Stimulated activated CD4-positive, alpha-beta T cell treated with anti-CD3 and anti-CD28 coated beads, Interleukin-15, amount 100 ng/mL, for 48 hours (primary cell): Measurements from ENCODE around the gene NR1H2.
"Not testable (repeated sequence)": the region's sequence is repeated elsewhere in the genome, so short reads cannot be mapped to it uniquely, and the experiment has no call there.

Experiments
- DNase-seq, 2 donors: peaks; one replicate each; pipeline ENCODE4 v3.0.0-alpha.2; 2020; ENCODE audit warnings: low read depth in 2 of 2

Gene NR1H2

DNA sequence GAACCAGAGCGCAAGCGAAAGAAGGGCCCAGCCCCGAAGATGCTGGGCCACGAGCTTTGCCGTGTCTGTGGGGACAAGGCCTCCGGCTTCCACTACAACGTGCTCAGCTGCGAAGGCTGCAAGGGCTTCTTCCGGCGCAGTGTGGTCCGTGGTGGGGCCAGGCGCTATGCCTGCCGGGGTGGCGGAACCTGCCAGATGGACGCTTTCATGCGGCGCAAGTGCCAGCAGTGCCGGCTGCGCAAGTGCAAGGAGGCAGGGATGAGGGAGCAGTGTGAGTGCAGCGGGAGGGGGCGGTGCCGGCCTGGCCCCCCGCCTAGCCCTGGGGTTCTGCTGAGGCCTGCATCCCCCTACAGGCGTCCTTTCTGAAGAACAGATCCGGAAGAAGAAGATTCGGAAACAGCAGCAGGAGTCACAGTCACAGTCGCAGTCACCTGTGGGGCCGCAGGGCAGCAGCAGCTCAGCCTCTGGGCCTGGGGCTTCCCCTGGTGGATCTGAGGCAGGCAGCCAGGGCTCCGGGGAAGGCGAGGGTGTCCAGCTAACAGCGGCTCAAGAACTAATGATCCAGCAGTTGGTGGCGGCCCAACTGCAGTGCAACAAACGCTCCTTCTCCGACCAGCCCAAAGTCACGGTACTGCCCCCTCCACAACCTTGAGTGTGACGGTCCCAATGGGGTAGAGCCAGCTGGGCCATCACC, 2.1 kb downstream of the NR1H2 start:
- no peak for DNase-seq

DNA sequence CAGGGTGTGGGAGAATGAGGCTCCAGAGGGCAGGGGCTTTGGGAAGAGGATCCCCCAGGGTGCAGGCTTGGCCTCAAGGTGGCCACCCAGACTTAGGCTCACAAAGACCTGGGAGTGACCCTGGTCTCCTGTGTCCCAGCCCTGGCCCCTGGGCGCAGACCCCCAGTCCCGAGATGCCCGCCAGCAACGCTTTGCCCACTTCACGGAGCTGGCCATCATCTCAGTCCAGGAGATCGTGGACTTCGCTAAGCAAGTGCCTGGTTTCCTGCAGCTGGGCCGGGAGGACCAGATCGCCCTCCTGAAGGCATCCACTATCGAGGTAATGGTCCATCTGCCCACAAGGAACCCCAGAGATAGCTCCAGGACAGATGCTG, 2.6 kb downstream of the NR1H2 start:
- DNase-seq = no peak

DNA sequence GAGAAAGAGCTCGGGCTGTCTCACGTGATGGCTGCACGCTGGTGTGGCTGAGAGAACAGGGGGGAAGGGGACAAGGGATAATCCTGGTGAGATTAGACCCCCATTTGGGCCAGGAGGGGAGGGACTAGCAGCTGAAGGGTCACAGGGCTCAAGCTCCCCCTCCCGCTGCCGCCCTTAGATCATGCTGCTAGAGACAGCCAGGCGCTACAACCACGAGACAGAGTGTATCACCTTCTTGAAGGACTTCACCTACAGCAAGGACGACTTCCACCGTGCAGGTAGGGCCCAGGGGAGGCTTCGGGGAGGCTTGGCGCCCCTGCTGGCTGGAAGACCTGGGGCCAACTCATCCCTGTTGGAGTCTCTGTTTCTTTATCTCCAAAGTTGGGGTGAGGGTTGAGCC, 3.3 kb downstream of the NR1H2 start:
- DNase-seq = no peak

DNA sequence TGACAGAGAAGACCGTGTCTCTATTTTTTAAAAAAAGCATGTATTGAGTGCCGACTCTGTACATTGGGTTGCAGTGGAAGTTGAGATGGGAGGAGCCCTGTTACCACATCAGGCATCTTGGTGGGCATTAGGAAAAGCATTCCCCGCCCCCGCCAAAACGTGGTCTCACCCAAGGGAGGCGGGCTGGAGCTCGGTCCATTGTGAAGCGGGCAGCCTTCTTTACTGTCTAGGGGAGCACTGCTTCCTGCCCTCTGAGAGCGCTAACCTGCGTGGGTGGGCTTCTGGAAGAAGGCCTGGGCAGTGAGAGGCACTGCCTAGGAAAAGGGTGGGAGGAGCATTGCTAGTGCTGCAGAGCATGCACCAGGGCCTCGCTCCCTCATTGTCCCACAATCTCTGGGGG, 3.9 kb downstream of the NR1H2 start:
- no peak for DNase-seq

DNA sequence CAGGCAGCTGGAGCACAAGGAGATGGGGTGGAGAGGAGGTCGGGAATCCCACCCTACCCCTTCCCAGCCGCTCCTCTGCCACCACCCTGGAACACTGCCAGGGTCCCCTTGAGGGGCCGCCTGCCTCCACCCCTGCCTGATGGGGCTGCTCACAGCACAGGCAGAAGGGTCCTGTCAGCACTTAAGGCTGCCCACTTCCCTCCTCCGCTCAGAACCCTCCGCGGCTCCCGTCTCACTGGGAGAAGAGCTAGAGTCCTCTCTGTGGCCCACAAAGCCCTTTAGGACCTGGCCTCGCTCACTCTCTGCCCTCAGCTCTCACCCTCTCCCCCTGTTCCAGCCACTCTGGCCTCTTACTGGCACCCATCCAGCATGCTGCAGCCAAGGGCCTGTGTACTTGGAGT, 4.5 kb downstream of the NR1H2 start:
- DNase-seq = no peak

DNA sequence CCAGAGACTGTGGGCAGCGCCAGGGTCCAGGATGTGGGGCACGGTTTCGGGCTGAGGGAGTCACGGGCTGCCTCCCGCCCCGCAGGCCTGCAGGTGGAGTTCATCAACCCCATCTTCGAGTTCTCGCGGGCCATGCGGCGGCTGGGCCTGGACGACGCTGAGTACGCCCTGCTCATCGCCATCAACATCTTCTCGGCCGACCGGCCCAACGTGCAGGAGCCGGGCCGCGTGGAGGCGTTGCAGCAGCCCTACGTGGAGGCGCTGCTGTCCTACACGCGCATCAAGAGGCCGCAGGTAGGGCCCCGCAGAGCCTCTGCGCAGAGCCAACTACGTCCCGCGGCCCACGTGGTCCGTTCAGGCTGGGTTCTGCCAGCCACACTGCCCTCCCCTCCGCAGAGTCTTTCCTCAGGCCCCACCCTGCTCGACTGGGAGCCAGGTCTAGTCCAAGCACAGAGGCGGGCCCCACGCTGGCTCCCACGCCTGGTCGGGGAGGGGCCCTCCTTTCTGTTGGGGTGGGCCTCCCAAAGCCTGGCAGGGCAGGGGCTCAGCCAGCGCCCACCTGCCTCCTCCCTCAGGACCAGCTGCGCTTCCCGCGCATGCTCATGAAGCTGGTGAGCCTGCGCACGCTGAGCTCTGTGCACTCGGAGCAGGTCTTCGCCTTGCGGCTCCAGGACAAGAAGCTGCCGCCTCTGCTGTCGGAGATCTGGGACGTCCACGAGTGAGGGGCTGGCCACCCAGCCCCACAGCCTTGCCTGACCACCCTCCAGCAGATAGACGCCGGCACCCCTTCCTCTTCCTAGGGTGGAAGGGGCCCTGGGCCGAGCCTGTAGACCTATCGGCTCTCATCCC, 5.8 kb downstream of the NR1H2 start:
- no peak for DNase-seq

DNA sequence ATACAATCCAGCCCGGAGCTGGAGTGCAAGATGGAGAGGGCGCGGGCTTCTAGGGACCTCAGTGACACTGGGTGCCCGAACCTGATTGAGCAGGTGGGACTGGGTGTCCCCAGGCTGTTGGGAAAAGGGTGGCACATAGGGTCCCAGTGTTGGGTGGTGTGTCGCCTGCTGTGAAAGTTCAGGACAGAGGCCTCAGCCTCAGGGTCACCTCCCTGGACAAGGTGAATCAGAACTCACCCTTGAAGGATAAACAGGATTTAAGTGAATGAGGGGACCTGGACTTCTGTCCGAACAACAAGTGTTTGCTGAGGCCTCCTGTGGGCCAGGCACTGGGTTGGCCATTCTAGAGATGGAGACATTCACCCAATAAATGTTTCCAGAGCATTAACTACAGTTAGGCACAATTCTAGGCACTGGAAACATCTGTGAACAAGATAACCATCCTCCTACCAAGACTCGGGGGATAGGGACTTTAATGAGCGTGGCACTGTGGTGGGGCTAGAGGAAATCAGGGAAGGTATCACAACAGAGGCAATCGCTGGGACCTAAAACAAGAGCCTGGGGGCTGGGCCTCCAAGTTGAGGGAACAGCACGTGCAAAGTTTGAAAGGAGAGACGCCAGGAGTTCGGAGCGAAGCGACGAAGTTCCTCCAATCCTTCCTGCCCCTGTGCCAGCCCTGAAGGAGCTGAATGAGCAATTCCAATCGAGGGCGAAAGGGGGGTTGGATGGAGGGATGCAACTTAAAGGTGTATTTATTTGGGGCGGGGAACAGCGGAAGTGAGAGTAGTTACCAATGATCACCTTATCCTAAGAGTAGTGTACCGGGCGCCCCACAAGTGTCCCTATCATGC, 7.0 kb downstream of the NR1H2 start:
- no peak for DNase-seq

DNA sequence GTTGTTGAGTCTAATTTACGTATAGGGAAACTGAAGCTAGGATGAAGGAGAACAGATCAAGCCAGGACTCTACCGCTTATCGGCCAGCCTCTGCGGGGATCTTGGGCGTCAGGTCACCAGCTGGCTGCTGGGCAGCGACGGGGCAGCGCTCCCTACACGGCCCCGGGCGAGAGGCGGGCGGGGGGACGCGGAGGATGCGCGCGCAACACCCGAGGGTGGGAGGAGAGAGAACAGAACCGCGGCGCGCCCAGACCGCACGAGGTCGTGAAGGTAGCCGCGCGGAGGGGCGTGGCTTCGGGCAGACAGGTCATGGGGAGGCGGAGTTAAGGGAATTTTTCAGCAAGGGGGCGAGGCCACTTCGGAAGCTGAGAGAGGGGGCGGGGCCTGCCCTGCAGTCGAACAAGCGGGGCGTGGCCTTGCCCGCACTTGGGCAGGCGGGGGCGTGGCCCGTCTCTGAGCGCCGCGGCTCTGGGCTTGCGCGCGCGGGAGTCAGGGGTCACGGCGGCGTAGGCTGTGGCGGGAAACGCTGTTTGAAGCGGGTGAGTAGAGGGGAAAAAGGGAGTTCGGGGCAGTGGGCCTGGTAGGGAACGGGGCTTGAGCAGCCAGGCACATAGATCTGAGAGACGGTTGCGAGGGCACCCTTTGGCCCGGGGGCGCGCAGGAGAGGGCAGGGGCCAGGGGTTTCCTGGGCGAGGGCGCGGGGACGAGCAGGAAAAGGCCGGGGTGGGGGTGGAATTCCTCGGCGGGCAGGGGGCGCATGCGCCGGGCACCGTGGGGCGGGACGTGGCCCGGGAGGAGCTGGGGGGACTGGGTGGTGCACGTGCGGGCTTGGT, 7.8 kb downstream of the NR1H2 start, which contains the start of gene POLD1:
POLD1 (plus strand) TSS at position 496 of the 833 bp plus-strand sequence. CDS start 14,505 bp downstream, outside the sequence.
- peak; percentile 98 to 99 for DNase-seq

DNA sequence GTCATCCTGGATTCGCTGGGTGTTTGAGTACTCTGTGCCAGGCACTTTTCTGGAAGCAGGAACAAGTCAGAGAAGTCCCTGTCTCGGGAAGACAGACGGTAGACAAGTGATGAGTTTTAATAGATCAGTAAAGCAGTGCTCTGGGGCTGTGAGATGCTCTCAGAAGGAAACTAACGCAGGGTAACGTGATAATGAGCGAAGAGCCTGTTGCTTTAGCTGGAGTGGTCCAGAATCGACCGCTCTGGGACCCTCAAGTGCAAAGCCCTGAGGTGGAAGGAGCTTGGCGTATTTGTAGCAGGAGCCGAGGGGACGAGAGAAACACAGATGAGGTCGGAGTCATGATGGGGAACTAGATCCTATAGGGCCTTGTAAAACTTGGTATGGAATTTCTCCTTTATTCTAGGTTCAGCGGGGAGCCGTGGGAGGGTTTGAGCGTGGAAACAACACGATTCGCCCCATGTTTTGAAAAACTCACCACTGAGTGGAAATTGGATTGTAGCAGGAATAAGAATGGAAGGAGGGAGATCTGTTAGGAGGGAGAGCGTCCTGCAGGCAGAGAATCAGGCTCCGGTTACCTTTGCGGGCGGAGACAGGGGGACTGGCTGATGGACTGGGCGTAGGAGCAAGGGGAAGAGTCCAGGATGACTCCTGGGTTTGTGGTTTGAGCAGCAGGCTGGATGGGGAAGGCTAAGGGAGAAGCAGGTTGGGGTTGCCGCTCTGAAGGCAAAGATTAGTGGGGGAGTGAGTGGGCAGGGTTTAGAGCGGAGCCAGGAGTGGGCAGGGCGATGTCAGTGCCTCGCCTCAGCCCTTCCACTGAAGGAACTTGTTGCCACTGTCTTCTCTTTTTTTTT, 8.7 kb downstream of the NR1H2 start:
- no peak for DNase-seq

DNA sequence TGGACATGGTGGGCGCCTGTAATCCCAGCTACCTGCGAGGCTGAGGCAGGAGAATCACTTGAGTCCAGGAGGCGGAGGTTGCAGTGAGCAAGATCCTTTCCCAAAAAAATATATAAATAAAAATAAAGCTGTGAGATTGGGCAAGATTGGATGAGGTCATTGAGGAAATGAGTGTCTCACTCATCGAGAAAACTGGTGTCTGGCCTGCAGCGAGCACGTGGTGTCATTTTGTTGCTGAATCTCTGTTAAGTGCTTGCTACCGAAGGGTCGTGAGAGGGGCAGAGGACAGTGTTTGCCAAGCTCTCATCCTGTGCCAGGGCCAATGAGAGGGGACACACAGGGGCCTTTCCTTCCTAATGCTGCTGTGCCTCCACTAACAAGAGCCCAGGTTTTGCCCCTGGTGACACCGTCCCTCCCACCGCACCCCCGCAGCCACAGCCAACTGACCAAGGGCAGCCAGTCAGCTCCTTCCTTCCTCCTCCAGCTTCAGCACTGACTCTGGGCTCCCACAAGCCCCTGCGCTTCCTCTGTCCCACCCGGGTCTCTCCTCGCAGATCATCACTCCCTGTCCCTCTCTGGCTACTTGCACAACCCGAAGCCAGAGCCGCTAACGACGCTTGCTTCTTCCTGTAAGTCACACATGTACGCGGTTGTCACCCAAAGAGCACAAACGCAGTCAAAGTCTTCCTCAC, 11.1 kb downstream of the NR1H2 start:
- no peak for DNase-seq

DNA sequence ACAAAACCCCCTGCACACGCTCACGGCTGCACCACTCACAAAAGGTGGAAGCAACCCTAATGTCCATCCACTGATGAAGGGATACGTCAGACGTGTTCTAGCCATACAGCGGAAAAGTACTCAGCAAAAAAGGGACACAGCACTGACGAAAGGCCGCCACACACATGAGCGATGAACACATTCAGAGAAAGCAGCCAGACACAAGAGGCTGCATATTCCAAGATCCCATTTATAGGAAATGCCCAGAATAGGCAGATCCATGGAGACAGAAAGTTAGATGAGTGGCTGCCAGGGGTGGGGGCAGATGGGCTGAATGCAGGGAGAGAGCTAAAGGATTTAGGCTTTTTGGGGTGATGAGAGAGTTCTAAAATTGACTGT, 11.6 kb downstream of the NR1H2 start:
- DNase-seq = no peak

DNA sequence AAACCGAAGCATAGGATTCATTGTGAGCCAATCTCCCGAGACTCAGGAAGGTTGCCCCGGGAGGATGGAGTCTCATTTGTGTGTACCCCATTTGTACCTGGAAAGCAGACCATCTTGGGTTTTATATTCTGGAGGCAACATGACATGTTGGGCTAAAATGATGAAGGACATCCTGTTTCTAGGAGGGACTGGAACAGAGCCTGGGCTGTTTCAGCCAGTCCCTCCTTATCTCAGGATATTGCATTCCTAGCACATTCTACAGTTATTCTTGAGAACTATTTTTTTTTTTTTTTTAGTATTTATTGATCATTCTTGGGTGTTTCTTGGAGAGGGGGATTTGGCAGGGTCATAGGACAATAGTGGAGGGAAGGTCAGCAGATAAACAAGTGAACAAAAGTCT, 14.0 kb downstream of the NR1H2 start:
- DNase-seq = not testable (repeated sequence)

DNA sequence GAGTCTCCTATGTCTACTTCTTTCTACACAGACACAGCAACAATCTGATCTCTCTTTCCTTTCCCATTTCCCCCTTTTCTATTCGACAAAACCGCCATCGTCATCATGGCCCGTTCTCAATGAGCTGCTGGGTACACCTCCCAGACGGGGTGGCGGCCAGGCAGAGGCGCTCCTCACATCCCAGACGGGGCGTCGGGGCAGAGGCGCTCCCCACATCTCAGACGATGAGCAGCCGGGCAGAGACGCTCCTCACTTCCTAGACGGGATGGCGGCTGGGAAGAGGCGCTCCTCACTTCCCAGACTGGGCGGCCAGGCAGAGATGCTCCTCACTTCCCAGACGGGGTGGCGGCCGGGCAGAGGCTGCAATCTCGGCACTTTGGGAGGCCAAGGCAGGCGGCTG, 14.7 kb downstream of the NR1H2 start:
- not testable (repeated sequence) for DNase-seq

DNA sequence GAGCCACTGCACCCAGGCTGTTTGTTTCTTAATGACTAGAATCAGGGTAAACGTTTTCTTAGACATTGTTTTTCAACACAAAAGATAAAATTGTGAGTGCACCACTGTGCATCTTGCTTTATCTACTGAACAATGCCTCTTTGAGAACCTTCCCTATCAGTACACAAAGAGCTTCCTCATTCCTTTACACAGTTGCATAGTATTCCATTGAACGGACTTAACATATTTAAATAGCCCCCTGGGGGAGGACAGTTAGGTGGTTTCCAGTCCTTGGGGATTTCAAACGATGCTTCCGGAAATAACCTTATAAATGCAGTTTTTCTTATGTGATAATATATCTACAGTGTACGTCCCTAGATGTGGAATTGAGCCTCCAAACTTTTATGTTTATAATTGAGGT, 16.5 kb downstream of the NR1H2 start:
- DNase-seq = no peak

DNA sequence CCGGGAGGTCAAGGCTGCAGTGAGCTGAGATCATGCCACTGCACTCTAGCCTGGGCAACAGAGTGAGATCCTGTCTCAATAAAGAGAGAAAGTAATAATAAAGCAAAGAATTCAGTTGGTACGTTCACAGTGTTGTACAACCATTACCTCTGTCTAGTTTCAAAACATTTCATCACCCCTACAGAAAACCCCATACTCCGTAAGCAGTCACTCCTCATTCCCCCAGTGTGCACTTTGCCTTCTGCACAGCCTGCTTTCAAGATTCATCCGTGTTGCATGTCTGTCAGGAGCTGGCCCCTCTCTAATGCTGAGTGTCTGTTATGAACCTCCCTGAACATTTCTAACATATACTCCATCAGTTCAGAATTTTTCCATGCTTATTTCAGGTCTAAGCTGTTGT, 17.3 kb downstream of the NR1H2 start:
- DNase-seq = no peak

DNA sequence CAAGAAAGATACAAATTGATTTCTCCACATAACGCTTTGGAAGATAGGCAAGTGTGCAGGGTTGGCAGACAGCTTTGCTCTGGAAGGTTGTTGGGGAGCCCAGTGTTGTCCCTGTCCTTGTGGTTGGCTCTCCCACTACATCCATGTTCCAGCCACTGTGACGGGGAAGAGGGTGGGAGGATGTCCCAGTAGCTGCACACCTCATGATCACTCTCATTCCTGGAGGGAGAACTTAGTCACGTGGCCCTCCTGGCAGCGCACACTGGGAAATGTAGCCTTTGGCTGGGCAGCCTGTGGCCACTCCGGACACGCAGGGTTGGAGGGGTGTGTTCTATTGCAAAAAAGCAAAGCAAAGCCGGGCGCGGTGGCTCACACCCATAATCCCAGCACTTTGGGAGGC, 17.8 kb downstream of the NR1H2 start:
- DNase-seq = no peak

DNA sequence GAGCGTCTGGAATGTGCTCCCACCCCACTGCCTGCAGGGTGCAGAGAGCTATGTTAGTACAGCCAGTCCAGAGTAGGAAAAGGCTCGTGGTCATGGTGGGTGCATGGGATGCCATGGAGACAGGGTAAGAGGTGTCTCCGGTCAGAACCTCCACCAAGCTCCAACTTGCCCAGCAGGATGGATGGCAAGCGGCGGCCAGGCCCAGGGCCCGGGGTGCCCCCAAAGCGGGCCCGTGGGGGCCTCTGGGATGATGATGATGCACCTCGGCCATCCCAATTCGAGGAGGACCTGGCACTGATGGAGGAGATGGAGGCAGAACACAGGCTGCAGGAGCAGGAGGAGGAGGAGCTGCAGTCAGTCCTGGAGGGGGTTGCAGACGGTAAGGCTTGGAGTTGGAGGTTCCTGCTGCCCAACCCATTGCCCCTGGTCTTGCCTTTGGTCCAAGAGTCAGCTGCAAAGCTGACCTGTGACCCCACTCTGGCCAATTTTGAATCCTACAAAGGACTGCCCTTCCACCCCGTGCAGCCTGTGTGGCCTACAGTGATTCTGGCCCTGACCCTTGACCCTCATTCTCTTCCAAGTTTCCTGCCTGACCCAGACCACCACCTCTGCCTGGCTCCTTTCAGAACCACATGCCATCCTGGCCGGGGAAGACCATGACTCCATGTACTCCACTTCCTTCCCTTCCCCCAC, 22.6 kb downstream of the NR1H2 start:
- no peak for DNase-seq

DNA sequence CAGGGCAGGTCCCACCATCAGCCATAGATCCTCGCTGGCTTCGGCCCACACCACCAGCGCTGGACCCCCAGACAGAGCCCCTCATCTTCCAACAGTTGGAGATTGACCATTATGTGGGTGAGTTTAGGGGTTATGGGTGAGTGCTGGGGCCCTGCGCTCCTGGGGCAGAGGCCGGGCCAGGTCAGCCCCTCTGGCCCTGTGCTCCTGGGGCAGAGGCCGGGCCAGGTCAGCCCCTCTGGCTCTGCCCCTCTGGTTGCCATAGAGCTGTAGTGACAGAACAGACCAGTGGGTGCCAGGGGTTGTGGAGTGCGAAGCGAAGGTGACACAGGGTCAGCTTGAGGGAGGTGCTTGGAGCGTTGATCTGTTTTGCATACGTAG, 23.1 kb downstream of the NR1H2 start:
- DNase-seq = no peak
